H1 (cell line): Measurements from ENCODE around the gene LRP11. TPM values are rescaled to one million over a fixed set of nuclear protein-coding genes. Genes with fewer than 3 reads are reported as not detected.

Source experiments
- ASH2L ChIP-seq: fragments of 200-600, 300-600 bp; sonication (generic); IDR thresholded peaks from one replicate; pipeline ENCODE4 v1.7.1; 2017; ENCODE audit warnings: low read length
- HDAC6 ChIP-seq: IDR thresholded peaks from one replicate; pipeline ENCODE4 v1.7.1; 2012; ENCODE audit warnings: low read depth, mild to moderate bottlenecking, inconsistent platforms, low read length, moderate library complexity
- MAFK ChIP-seq: IDR thresholded peaks from 2 replicates; pipeline ENCODE4 v1.6.1; 2012; ENCODE audit warnings: low read depth, mild to moderate bottlenecking, improper control_type of control experiment, low read length
- RAD21 ChIP-seq, 2 experiments: IDR thresholded peaks in 1 of 2; conservative IDR thresholded peaks in 1 of 2; 2 replicates each; pipeline ENCODE4 v1.6.1; 2011; ENCODE audit warnings: low read depth in 2 of 2, low read length in 2 of 2, improper control_type of control experiment in 1 of 2, inconsistent platforms in 1 of 2, mild to moderate bottlenecking in 1 of 2, moderate library complexity in 1 of 2
- polyA plus RNA-seq, 7 experiments: library from polyadenylated mRNA; depleted of rRNA in 3 of 7; stranded (reverse) in 5 of 7; unstranded in 2 of 7; fragments of >200 nt in 5 of 7; fragments of 200-250 nt in 2 of 7; gene quantifications; 1 replicate in 5 of 7; 2 replicates in 1 of 7; 4 replicates in 1 of 7; pipeline versions ENCODE4 v1.2.1 to v1.2.3, GENCODE V29; 2011 to 2013; ENCODE audit warnings: missing spikeins in 2 of 7, mixed read lengths in 2 of 7
- total RNA-seq: library from RNA; stranded (reverse); fragmentation: NEBNext Ultra II Directional; extraction: Animal tissue kit (Norgen Biotek cat#: 25700); gene quantifications from 2 replicates; pipeline ENCODE4 v1.2.1, GENCODE V29; 2021

LRP11 gene
- total and polyA plus RNA-seq, 2 of the 8 experiments (the other 6 are each of a cell fraction or from before 2014, with no cell fraction given), result 11.0 to 20.0 TPM

DNA sequence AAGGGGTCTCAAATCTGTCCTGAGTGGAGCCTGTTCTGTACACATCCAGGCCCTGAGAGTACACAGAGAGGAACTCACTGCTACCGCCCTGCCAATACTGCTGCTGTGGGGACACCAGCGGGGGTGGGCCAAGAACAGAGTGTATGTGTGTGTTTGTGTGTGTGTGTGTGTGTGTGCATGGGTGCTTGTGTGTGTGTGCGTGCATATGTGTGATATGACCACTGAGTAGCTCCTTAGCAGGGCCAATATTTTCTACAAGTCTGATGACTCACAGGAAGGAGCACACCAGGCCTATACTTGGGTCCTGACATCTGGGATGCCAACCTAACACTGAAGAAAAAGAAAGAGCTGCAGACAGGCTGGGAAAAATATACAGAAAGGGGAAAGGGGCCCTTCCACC lies 32.3 kb upstream of the LRP11 start (continued):
- TF ChIP-seq HDAC6 (no peak), RAD21 (IDR thresholded peaks at IDR 0.05 in 1 of 2, conservative IDR thresholded peaks at IDR 0.05 in 1 of 2; ENCODE audit: low read depth in 2 of 2, low read length in 2 of 2) (no peak), ASH2L (no peak), MAFK (no peak)
